Peyer's patch (tissue), 4 donors: ENCODE data around the gene PLEK2. TPM values are rescaled to one million over a fixed set of nuclear protein-coding genes. Genes with fewer than 3 reads are reported as not detected.

ENCODE experiments used
- DNase-seq, 3 donors: peaks; one replicate each; pipeline ENCODE4 v3.0.0-alpha.2; 2017 to 2019
- H3K27ac ChIP-seq, 4 donors: fragments of 200-600 bp; sonication (generic); one replicate each; pipeline ENCODE4 v1.5.1; 2016 to 2019
- H3K27me3 ChIP-seq, 2 donors: fragments of 200-600 bp; sonication (generic); one replicate each; pipeline ENCODE4 v1.5.1; 2019
- H3K36me3 ChIP-seq, 3 donors: fragments of 200-600 bp; sonication (generic); one replicate each; pipeline ENCODE4 v1.5.1; 2016 to 2019
- H3K4me1 ChIP-seq, 4 donors: fragments of 200-600 bp; sonication (generic); one replicate each; pipeline ENCODE4 v1.5.1; 2016 to 2019
- H3K4me3 ChIP-seq, 4 donors: fragments of 200-600 bp; sonication (generic); 1 replicate in 3 of 4; 2 replicates in 1 of 4; pipeline ENCODE4 v1.5.1; 2016 to 2019; ENCODE audit warnings: mild to moderate bottlenecking in 1 of 4
- H3K9me3 ChIP-seq, 4 donors: fragments of 200-600 bp; sonication (generic); one replicate each; pipeline ENCODE4 v1.5.1; 2016 to 2019; ENCODE audit warnings: mild to moderate bottlenecking in 1 of 4
- CTCF ChIP-seq, 6 experiments: fragments of 450-650 bp in 4 of 6; fragments of 200-600 bp in 2 of 6; sonication (generic) in 1 of 6; IDR thresholded peaks; one replicate each; pipeline ENCODE4 v1.5.1; 2017 to 2019; ENCODE audit warnings: antibody characterized with exemption in 6 of 6, mild to moderate bottlenecking in 3 of 6, moderate library complexity in 1 of 6
- POLR2A ChIP-seq, 2 donors: fragments of 450-650 bp; IDR thresholded peaks; one replicate each; pipeline ENCODE4 v1.5.1; 2017; ENCODE audit warnings: antibody characterized with exemption in 2 of 2, mild to moderate bottlenecking in 2 of 2, moderate library complexity in 2 of 2
- total RNA-seq, 4 donors: library from RNA; depleted of rRNA; stranded (reverse); fragments of >200 nt; gene quantifications; one replicate each; pipeline ENCODE4 v1.1.0, GENCODE V29; 2016

The PLEK2 gene
- total RNA-seq, 4 donors from 2014 or later = 19.7 to 40.3 (median 33.6) TPM

- Histone ChIP-seq H3K9me3 (no peaks in the 10 kb centered on the region), H3K27me3 (no peaks in the 10 kb centered on the region), H3K36me3 (no peaks in the 10 kb centered on the region), H3K4me1 (peaks cover 0 to 12% (median 2%) of the 10 kb centered on the region in 4 donors), H3K4me3 (no peak overlapping the region), H3K27ac (peak overlapping the region in 3 of 4 donors; percentile 8 to 88 (median 63))
- peak in 2 of 3 donors; percentile 73 to 74 for DNase-seq
- no peak for TF ChIP-seq POLR2A (IDR thresholded peaks at IDR 0.05)
- peak in 3 of 6 experiments; percentile 40 to 45 (median 45) for TF ChIP-seq CTCF (IDR thresholded peaks at IDR 0.05)
Measured at GRCh38 chr14:67428501-67429031, 16.6 kb upstream of the PLEK2 start.

GRCh38 chr14:67426983-67427606 lies 15.1 kb upstream of the PLEK2 start:
- no peak overlapping the region for H3K27ac ChIP-seq
- H3K9me3 ChIP-seq = no peaks in the 10 kb centered on the region
- no peak overlapping the region for H3K4me3 ChIP-seq
- DNase-seq = peak; percentile 61 to 88 (median 78)
- H3K36me3 ChIP-seq = no peaks in the 10 kb centered on the region
- TF ChIP-seq CTCF (IDR thresholded peaks at IDR 0.05) (peak; percentile 50 to 94 (median 88)), POLR2A (IDR thresholded peaks at IDR 0.05) (no peak)
- H3K27me3 ChIP-seq = no peaks in the 10 kb centered on the region
- H3K4me1 ChIP-seq = peaks cover 0 to 12% (median 2%) of the 10 kb centered on the region in 4 donors

GRCh38 chr14:67426161-67426560 lies 14.2 kb upstream of the PLEK2 start:
- peak in 1 of 3 donors; percentile 24 for DNase-seq

GRCh38 chr14:67425608-67426007 lies 13.6 kb upstream of the PLEK2 start:
- Histone ChIP-seq H3K27ac (no peak overlapping the region), H3K9me3 (no peaks in the 10 kb centered on the region), H3K36me3 (no peaks in the 10 kb centered on the region), H3K4me1 (peaks cover 0 to 12% (median 2%) of the 10 kb centered on the region in 4 donors), H3K27me3 (no peaks in the 10 kb centered on the region), H3K4me3 (no peak overlapping the region)
- peak in 1 of 3 donors; percentile 44 for DNase-seq
- TF ChIP-seq CTCF (IDR thresholded peaks at IDR 0.05) (no peak), POLR2A (IDR thresholded peaks at IDR 0.05) (no peak)

More at GRCh38 chr14:67426161-67426560, 14.2 kb upstream of the PLEK2 start:
- Histone ChIP-seq H3K4me3 (no peak overlapping the region), H3K9me3 (no peaks in the 10 kb centered on the region), H3K4me1 (peaks cover 0 to 12% (median 2%) of the 10 kb centered on the region in 4 donors), H3K27me3 (no peaks in the 10 kb centered on the region), H3K27ac (no peak overlapping the region), H3K36me3 (no peaks in the 10 kb centered on the region)
- TF ChIP-seq POLR2A (IDR thresholded peaks at IDR 0.05) (no peak), CTCF (IDR thresholded peaks at IDR 0.05) (no peak)

- DNase-seq = peak in 1 of 3 donors; percentile 16
- no peaks in the 10 kb centered on the region for H3K27me3 ChIP-seq
Measured at GRCh38 chr14:67424539-67424938, 12.6 kb upstream of the PLEK2 start.

More at GRCh38 chr14:67424539-67424938, 12.6 kb upstream of the PLEK2 start:
- Histone ChIP-seq H3K9me3 (no peaks in the 10 kb centered on the region), H3K4me1 (peaks cover 0 to 20% (median 2%) of the 10 kb centered on the region in 4 donors), H3K27ac (no peak overlapping the region), H3K4me3 (no peak overlapping the region), H3K36me3 (no peaks in the 10 kb centered on the region)
- TF ChIP-seq POLR2A (IDR thresholded peaks at IDR 0.05) = no peak
- no peak for TF ChIP-seq CTCF (IDR thresholded peaks at IDR 0.05)
